Measurements from ENCODE around the gene THOC7. TPM values are rescaled to one million over a fixed set of nuclear protein-coding genes. Genes with fewer than 3 reads are reported as not detected.

Gene THOC7
- total RNA-seq, 4 donors from 2014 or later: 37.1 to 46.8 (median 44.9) TPM

DNA sequence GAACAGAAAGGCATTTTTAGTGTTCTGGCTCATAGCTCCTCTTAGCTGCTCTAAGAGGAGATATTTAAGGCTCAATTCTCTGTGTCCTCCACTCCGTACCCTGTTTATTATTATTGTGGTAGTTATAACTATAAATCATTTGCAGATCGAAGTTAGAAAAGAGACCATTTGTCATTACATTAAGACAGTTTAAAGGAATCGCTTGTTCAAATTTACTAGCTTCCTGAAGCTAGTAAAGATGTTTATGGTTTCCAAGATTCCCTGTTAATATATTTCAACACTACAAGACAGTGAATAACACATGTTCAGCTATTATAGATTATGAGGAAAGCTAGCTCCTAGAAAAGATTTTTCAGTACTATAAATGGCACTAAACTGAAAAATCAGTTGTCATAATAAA, 12.7 kb upstream of the THOC7 start:
- TF ChIP-seq POLR2A (IDR thresholded peaks at IDR 0.05): no peak
- TF ChIP-seq, protein P1, sequence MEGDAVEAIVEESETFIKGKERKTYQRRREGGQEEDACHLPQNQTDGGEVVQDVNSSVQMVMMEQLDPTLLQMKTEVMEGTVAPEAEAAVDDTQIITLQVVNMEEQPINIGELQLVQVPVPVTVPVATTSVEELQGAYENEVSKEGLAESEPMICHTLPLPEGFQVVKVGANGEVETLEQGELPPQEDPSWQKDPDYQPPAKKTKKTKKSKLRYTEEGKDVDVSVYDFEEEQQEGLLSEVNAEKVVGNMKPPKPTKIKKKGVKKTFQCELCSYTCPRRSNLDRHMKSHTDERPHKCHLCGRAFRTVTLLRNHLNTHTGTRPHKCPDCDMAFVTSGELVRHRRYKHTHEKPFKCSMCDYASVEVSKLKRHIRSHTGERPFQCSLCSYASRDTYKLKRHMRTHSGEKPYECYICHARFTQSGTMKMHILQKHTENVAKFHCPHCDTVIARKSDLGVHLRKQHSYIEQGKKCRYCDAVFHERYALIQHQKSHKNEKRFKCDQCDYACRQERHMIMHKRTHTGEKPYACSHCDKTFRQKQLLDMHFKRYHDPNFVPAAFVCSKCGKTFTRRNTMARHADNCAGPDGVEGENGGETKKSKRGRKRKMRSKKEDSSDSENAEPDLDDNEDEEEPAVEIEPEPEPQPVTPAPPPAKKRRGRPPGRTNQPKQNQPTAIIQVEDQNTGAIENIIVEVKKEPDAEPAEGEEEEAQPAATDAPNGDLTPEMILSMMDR (IDR thresholded peaks at IDR 0.05): no peak
- intact Hi-C loops (cut with DNase I; ENCODE audit: low total_unique reads): no loop called here
- DNase-seq (ENCODE audit: low spot score in 2 of 2): no peak
- whole genome bisulfite sequencing, 2 donors: 59 to 65% methylated on average over 3 of the region's 3 CpGs
- no peak overlapping the region for H3K4me3 ChIP-seq (ENCODE audit: low read depth, poor library complexity, severe bottlenecking)

DNA sequence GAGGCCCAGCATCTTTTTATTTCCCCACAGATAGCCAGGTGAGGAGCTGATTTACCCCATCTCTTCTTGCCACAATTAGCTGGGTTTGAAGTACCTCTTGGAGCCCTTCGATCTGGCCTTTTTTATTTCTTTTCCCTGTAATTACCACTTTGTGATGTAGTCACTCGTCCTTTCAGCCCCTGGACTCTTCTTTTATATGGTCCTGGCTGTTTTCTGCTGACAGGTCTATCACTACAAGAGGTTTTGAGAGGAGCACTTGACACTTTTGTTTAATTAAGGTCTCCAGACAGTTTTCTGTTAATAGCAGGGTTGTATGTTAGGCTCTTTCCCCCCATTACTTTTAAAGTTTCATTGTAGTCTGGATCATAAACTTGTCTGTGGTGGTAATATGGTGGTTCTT, 11.9 kb upstream of the THOC7 start:
- DNase-seq (ENCODE audit: low spot score in 2 of 2): no peak
- no peak overlapping the region for H3K4me3 ChIP-seq (ENCODE audit: low read depth, poor library complexity, severe bottlenecking)
- 89 to 94% methylated on average over 2 of the region's 2 CpGs for WGBS, 2 donors
- intact Hi-C loops (cut with DNase I; ENCODE audit: low total_unique reads): no loop called here
- TF ChIP-seq, protein P1 (IDR thresholded peaks at IDR 0.05): no peak
- TF ChIP-seq POLR2A (IDR thresholded peaks at IDR 0.05): no peak

DNA sequence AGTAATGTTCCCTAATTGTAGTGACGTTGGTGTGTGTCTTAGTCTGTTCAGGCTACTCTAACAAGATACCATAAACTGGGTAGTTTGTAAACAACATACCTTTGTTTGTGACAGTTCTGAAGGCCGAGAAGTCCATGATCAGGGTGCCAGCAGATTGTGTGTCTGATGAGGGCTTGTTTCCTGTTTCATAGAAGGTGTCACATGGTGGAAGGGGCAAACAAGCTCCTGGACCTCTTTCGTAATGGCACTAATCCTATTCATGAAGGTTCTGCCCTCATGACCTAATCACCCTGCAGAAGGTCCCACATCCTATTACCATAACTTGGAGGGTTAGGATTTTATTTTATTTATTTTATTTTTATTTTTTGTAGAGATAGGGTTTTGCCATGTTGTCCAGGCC, 11.2 kb upstream of the THOC7 start:
- no peak for TF ChIP-seq POLR2A (IDR thresholded peaks at IDR 0.05)
- TF ChIP-seq, protein P1 (IDR thresholded peaks at IDR 0.05): no peak
- H3K4me3 ChIP-seq (ENCODE audit: low read depth, poor library complexity, severe bottlenecking): no peak overlapping the region
- DNase-seq (ENCODE audit: low spot score in 2 of 2): no peak
- intact Hi-C loops (cut with DNase I; ENCODE audit: low total_unique reads): no loop called here
- WGBS, 2 donors: 88 to 93% methylated on average over 3 of the region's 3 CpGs

DNA sequence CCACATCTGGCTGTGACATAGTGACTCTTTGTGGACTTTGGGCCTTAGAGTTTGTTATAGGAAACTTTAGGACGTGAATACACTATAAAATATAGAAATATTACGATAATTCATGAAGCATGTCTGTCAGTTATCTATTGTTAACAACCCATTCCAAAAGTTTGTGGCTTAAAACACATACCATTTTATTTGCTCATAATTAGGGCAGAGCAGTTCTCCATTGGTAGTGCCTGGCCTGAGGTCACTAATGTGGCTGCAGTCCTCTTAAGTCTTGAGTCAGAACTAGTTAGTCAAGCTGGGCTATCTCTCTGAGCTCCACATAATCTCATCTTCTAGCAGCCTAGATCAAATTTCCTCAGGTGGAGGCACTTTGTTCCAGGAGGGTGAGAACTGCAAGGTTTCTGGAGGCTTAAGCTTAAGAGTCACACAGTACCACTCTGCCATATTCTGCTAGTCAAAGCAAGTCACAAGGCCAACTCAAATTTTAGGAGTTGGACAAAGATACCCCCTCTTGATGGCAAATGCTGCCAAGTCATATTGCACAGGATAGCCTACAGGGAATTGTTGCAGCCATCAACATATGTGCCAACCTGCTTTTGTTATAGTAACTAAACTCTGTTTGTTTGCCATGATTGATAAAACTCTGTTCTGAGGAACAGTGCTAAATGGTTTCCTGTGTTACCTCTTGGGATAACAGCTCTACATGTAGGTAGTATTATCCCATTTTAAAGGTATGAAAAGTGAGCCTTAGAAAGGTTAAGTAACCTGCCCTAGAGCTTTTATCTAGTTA, 8.7 kb upstream of the THOC7 start:
- DNase-seq (ENCODE audit: low spot score in 2 of 2): no peak
- 84 to 92% methylated on average over 2 of the region's 2 CpGs for WGBS, 2 donors
- H3K4me3 ChIP-seq (ENCODE audit: low read depth, poor library complexity, severe bottlenecking): no peak overlapping the region
- intact Hi-C loops (cut with DNase I; ENCODE audit: low total_unique reads): no loop called here
- TF ChIP-seq, protein P1 (IDR thresholded peaks at IDR 0.05): no peak
- TF ChIP-seq POLR2A (IDR thresholded peaks at IDR 0.05): no peak

DNA sequence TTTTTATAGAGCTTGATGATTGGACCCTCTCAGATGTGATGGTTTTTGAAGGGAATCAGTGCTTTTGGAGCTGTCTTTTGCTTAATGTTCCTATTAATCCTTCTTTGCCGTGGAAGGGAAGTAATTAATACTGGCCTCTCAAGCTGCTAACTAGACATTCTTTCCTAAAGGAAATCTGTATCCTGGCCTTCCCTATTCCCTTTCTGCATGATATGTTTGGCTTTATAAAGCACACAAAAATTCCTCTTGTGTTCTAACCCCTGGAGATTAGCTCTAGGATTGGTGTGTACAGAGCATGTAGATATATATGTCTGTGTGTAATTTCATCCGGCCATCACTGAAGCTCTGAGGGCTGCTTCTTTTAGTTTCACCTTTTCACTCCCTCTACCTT, 7.0 kb upstream of the THOC7 start:
- H3K4me3 ChIP-seq (ENCODE audit: low read depth, poor library complexity, severe bottlenecking): no peak overlapping the region
- 71 to 80% methylated on average over 2 of the region's 2 CpGs for WGBS, 2 donors
- intact Hi-C loops (cut with DNase I; ENCODE audit: low total_unique reads): no loop called here
- TF ChIP-seq, protein P1 (IDR thresholded peaks at IDR 0.05): no peak
- no peak for TF ChIP-seq POLR2A (IDR thresholded peaks at IDR 0.05)
- DNase-seq (ENCODE audit: low spot score in 2 of 2): no peak

All from lower leg skin (tissue), 4 donors.